Activated CD4-positive, alpha-beta memory T cell treated with anti-CD3 and anti-CD28 coated beads, Interleukin-2, amount 10 ng/mL, durations not matched to agents 7 days and 5 days (primary cell): ENCODE measurements around the gene KIF25. TPM values are rescaled to one million over a fixed set of nuclear protein-coding genes. Genes with fewer than 3 reads are reported as not detected.

Experiments used
- CTCF ChIA-PET: fragments of 350-600 bp; sonication (Branson Sonifier 250); formaldehyde crosslinking; loops from one replicate; lab custom pipeline; 2021; ENCODE audit warnings: antibody characterized with exemption, inconsistent platforms; lab: Charles Lee
- POLR2A ChIA-PET: fragments of 350-600 bp; sonication (Branson Sonifier 250); formaldehyde crosslinking; loops from one replicate; lab custom pipeline; 2021; ENCODE audit warnings: antibody characterized with exemption; lab: Charles Lee
- DNase-seq: peaks from one replicate; pipeline ENCODE4 v3.0.0-alpha.2; 2020
- H3K27ac Mint-ChIP-seq: one replicate; pipeline ENCODE4 v1.8.0; 2021; ENCODE audit warnings: mild to moderate bottlenecking, mixed read lengths
- H3K27me3 Mint-ChIP-seq: one replicate; pipeline ENCODE4 v1.8.0; 2021; ENCODE audit warnings: mixed read lengths
- H3K36me3 Mint-ChIP-seq: one replicate; pipeline ENCODE4 v1.8.0; 2021; ENCODE audit warnings: low read depth, mixed read lengths
- H3K4me1 Mint-ChIP-seq: one replicate; pipeline ENCODE4 v1.8.0; 2021; ENCODE audit warnings: mixed read lengths
- H3K4me3 Mint-ChIP-seq: one replicate; pipeline ENCODE4 v1.8.0; 2021; ENCODE audit warnings: mild to moderate bottlenecking, mixed read lengths
- H3K9me3 Mint-ChIP-seq: one replicate; pipeline ENCODE4 v1.8.0; 2021; ENCODE audit warnings: mixed read lengths
- total RNA-seq, 2 experiments: library from RNA; stranded (reverse); gene quantifications; one replicate each; pipeline ENCODE4 v1.2.3, GENCODE V29; 2021

Gene KIF25
- total RNA-seq: not detected

- Mint-ChIP-seq H3K36me3 (no peaks in the 10 kb centered on the region), H3K4me3 (no peak within 1 kb of the TSS), H3K4me1 (peaks cover 5% of the 10 kb centered on the region), H3K27me3 (no peaks in the 10 kb centered on the region), H3K27ac (no peak within 1 kb of the TSS), H3K9me3 (peaks cover 6% of the 10 kb centered on the region)
- no peak for DNase-seq
- ChIA-PET POLR2A (no interaction called here), CTCF (no interaction called here)
Observed at GRCh38 chr6:167997642-167998041, at the start of gene KIF25. Gene KIF25 (plus strand): TSS chr6:167997671. CDS start chr6:168029586, 31,915 bp downstream.

- ChIA-PET POLR2A (no interaction called here), CTCF (no interaction called here)
- Mint-ChIP-seq H3K4me3 (no peak overlapping the region), H3K27ac (no peak overlapping the region), H3K36me3 (peaks cover 23% of the 10 kb centered on the region), H3K4me1 (no peaks in the 10 kb centered on the region), H3K9me3 (no peaks in the 10 kb centered on the region), H3K27me3 (no peaks in the 10 kb centered on the region)
- no peak for DNase-seq
Observed at GRCh38 chr6:167947716-167948115, 49.8 kb upstream of the KIF25 start.

- no peak overlapping the region for H3K27ac Mint-ChIP-seq
- H3K36me3 Mint-ChIP-seq: peaks cover 23% of the 10 kb centered on the region
- no peak for DNase-seq
- CTCF ChIA-PET: no interaction called here
- H3K4me1 Mint-ChIP-seq: no peaks in the 10 kb centered on the region
- no peaks in the 10 kb centered on the region for H3K9me3 Mint-ChIP-seq
- no peaks in the 10 kb centered on the region for H3K27me3 Mint-ChIP-seq
- H3K4me3 Mint-ChIP-seq: no peak overlapping the region
- POLR2A ChIA-PET: no interaction called here
Observed at GRCh38 chr6:167948716-167949115, 48.8 kb upstream of the KIF25 start.

- Mint-ChIP-seq H3K36me3 (peaks cover 23% of the 10 kb centered on the region), H3K27me3 (no peaks in the 10 kb centered on the region), H3K4me1 (no peaks in the 10 kb centered on the region), H3K9me3 (no peaks in the 10 kb centered on the region), H3K27ac (no peak overlapping the region), H3K4me3 (no peak overlapping the region)
- ChIA-PET CTCF (no interaction called here), POLR2A (no interaction called here)
- no peak for DNase-seq
Observed at GRCh38 chr6:167949121-167949684, 48.3 kb upstream of the KIF25 start.

- no peak for DNase-seq
- no peaks in the 10 kb centered on the region for H3K27me3 Mint-ChIP-seq
- H3K27ac Mint-ChIP-seq: no peak overlapping the region
- H3K9me3 Mint-ChIP-seq: no peaks in the 10 kb centered on the region
- POLR2A ChIA-PET: no interaction called here
- H3K4me3 Mint-ChIP-seq: no peak overlapping the region
- H3K4me1 Mint-ChIP-seq: peaks cover 4% of the 10 kb centered on the region
- CTCF ChIA-PET: no interaction called here
- peaks cover 29% of the 10 kb centered on the region for H3K36me3 Mint-ChIP-seq
Observed at GRCh38 chr6:167951781-167952511, 45.5 kb upstream of the KIF25 start.

- Mint-ChIP-seq H3K27me3 (no peaks in the 10 kb centered on the region), H3K4me1 (peaks cover 4% of the 10 kb centered on the region), H3K36me3 (peaks cover 29% of the 10 kb centered on the region), H3K9me3 (no peaks in the 10 kb centered on the region), H3K27ac (no peak overlapping the region), H3K4me3 (no peak overlapping the region)
- POLR2A ChIA-PET: no interaction called here
- no peak for DNase-seq
- CTCF ChIA-PET: no interaction called here
Observed at GRCh38 chr6:167952512-167952859, 45.0 kb upstream of the KIF25 start.

GRCh38 chr6:167953551-167953950, 43.9 kb upstream of the KIF25 start:
- Mint-ChIP-seq H3K27me3 (no peaks in the 10 kb centered on the region), H3K4me1 (peaks cover 6% of the 10 kb centered on the region), H3K4me3 (no peak overlapping the region), H3K27ac (no peak overlapping the region), H3K36me3 (peaks cover 26% of the 10 kb centered on the region), H3K9me3 (no peaks in the 10 kb centered on the region)
- DNase-seq: no peak
- ChIA-PET POLR2A (no interaction called here), CTCF (no interaction called here)

- POLR2A ChIA-PET: no interaction called here
- DNase-seq: no peak
- H3K4me3 Mint-ChIP-seq: no peak overlapping the region
- H3K9me3 Mint-ChIP-seq: no peaks in the 10 kb centered on the region
- no peaks in the 10 kb centered on the region for H3K27me3 Mint-ChIP-seq
- peaks cover 6% of the 10 kb centered on the region for H3K4me1 Mint-ChIP-seq
- peak overlapping the region; percentile 1 for H3K27ac Mint-ChIP-seq
- H3K36me3 Mint-ChIP-seq: peaks cover 26% of the 10 kb centered on the region
- CTCF ChIA-PET: no interaction called here
Observed at GRCh38 chr6:167954151-167954550, 43.3 kb upstream of the KIF25 start.

- POLR2A ChIA-PET: no interaction called here
- H3K4me1 Mint-ChIP-seq: peaks cover 6% of the 10 kb centered on the region
- CTCF ChIA-PET: no interaction called here
- no peak for DNase-seq
- H3K4me3 Mint-ChIP-seq: no peak overlapping the region
- no peak overlapping the region for H3K27ac Mint-ChIP-seq
- H3K9me3 Mint-ChIP-seq: no peaks in the 10 kb centered on the region
- no peaks in the 10 kb centered on the region for H3K27me3 Mint-ChIP-seq
- peaks cover 11% of the 10 kb centered on the region for H3K36me3 Mint-ChIP-seq
Observed at GRCh38 chr6:167956491-167956890, 41.0 kb upstream of the KIF25 start.

- ChIA-PET CTCF (no interaction called here), POLR2A (no interaction called here)
- H3K9me3 Mint-ChIP-seq: no peaks in the 10 kb centered on the region
- no peak for DNase-seq
- peaks cover 6% of the 10 kb centered on the region for H3K4me1 Mint-ChIP-seq
- H3K27ac Mint-ChIP-seq: no peak overlapping the region
- no peak overlapping the region for H3K4me3 Mint-ChIP-seq
- peaks cover 10% of the 10 kb centered on the region for H3K36me3 Mint-ChIP-seq
- no peaks in the 10 kb centered on the region for H3K27me3 Mint-ChIP-seq
Observed at GRCh38 chr6:167956983-167957492, 40.4 kb upstream of the KIF25 start.

- CTCF ChIA-PET: no interaction called here
- Mint-ChIP-seq H3K36me3 (peaks cover 9% of the 10 kb centered on the region), H3K4me3 (no peak overlapping the region), H3K27me3 (no peaks in the 10 kb centered on the region), H3K27ac (no peak overlapping the region), H3K4me1 (peaks cover 6% of the 10 kb centered on the region), H3K9me3 (no peaks in the 10 kb centered on the region)
- POLR2A ChIA-PET: no interaction called here
- DNase-seq: no peak
Observed at GRCh38 chr6:167957626-167958025, 39.8 kb upstream of the KIF25 start.

- Mint-ChIP-seq H3K4me3 (no peak overlapping the region), H3K4me1 (peaks cover 7% of the 10 kb centered on the region), H3K9me3 (no peaks in the 10 kb centered on the region), H3K27ac (no peak overlapping the region), H3K36me3 (peaks cover 9% of the 10 kb centered on the region), H3K27me3 (no peaks in the 10 kb centered on the region)
- ChIA-PET CTCF (no interaction called here), POLR2A (no interaction called here)
- no peak for DNase-seq
Observed at GRCh38 chr6:167960579-167960978, 36.9 kb upstream of the KIF25 start.

GRCh38 chr6:167962711-167963110, 34.8 kb upstream of the KIF25 start:
- H3K36me3 Mint-ChIP-seq: peaks cover 8% of the 10 kb centered on the region
- POLR2A ChIA-PET: no interaction called here

GRCh38 chr6:167963589-167964057, 33.8 kb upstream of the KIF25 start:
- POLR2A ChIA-PET: no interaction called here
- H3K36me3 Mint-ChIP-seq: peaks cover 11% of the 10 kb centered on the region

More at GRCh38 chr6:167962711-167963110, 34.8 kb upstream of the KIF25 start:
- DNase-seq: no peak
- CTCF ChIA-PET: no interaction called here
- Mint-ChIP-seq H3K9me3 (no peaks in the 10 kb centered on the region), H3K27me3 (no peaks in the 10 kb centered on the region), H3K27ac (no peak overlapping the region), H3K4me3 (no peak overlapping the region), H3K4me1 (peaks cover 6% of the 10 kb centered on the region)

More at GRCh38 chr6:167963589-167964057, 33.8 kb upstream of the KIF25 start:
- CTCF ChIA-PET: no interaction called here
- Mint-ChIP-seq H3K27ac (no peak overlapping the region), H3K4me3 (no peak overlapping the region), H3K4me1 (peaks cover 5% of the 10 kb centered on the region), H3K27me3 (no peaks in the 10 kb centered on the region), H3K9me3 (no peaks in the 10 kb centered on the region)
- no peak for DNase-seq
